Calu3 (cell line): Measurements from ENCODE around the gene RTN4R. TPM values are rescaled to one million over a fixed set of nuclear protein-coding genes. Genes with fewer than 3 reads are reported as not detected.

Source experiments
- BruUV-seq: library from RNA; stranded (reverse); fragments of 400-500 nt; replicated peaks from 2 replicates; lab custom pipeline; 2021; lab: Mats Ljungman, UMichigan
- CTCF ChIA-PET: fragments of 300-600 bp; sonication (Branson Sonifier 250); formaldehyde crosslinking; loops from one replicate; lab custom pipeline; 2022; ENCODE audit warnings: antibody characterized with exemption; lab: Charles Lee
- DNase-seq: peaks from one replicate; pipeline ENCODE4 v3.0.0; 2022
- H3K27ac Mint-ChIP-seq: one replicate; pipeline ENCODE4 v1.8.0; 2022; ENCODE audit warnings: mixed read lengths; ENCODE audit not compliant: unreplicated experiment
- H3K27me3 Mint-ChIP-seq: one replicate; pipeline ENCODE4 v1.8.0; 2022; ENCODE audit warnings: mixed read lengths; ENCODE audit not compliant: unreplicated experiment
- H3K36me3 Mint-ChIP-seq: one replicate; pipeline ENCODE4 v1.8.0; 2022; ENCODE audit warnings: mild to moderate bottlenecking, moderate library complexity, mixed read lengths; ENCODE audit not compliant: insufficient read depth, unreplicated experiment
- H3K4me1 Mint-ChIP-seq: one replicate; pipeline ENCODE4 v1.8.0; 2022; ENCODE audit warnings: mild to moderate bottlenecking, low read depth, mixed read lengths; ENCODE audit not compliant: unreplicated experiment
- H3K4me3 Mint-ChIP-seq: one replicate; pipeline ENCODE4 v1.8.0; 2022; ENCODE audit warnings: mild to moderate bottlenecking, low read depth, moderate library complexity, mixed read lengths; ENCODE audit not compliant: unreplicated experiment
- H3K9me3 Mint-ChIP-seq: one replicate; pipeline ENCODE4 v1.8.0; 2022; ENCODE audit warnings: low read depth, mixed read lengths; ENCODE audit not compliant: unreplicated experiment
- CTCF ChIP-seq: fragments of 200-600 bp; IDR thresholded peaks from one replicate; pipeline ENCODE4 v1.8.0; 2022; ENCODE audit warnings: antibody characterized with exemption; ENCODE audit not compliant: unreplicated experiment
- intact Hi-C: fragments of 100-400 bp; cut with micrococcal nuclease; formaldehyde crosslinking; loops from one replicate; pipeline ENCODE4 v1.10.0; 2022; ENCODE audit not compliant: unreplicated experiment
- total RNA-seq: library from RNA; stranded (reverse); gene quantifications from 2 replicates; pipeline ENCODE4 v1.2.3, GENCODE V29; 2022

The RTN4R gene
- total RNA-seq, 1 experiment from 2014 or later: 4.1 TPM

GRCh38 chr22:20298803-20299745 is 31.0 kb upstream of the RTN4R start:
- H3K27me3 Mint-ChIP-seq: peaks cover 87% of the 10 kb centered on the region
- H3K9me3 Mint-ChIP-seq: no peaks in the 10 kb centered on the region

GRCh38 chr22:20298110-20298802 is 30.1 kb upstream of the RTN4R start:
- TF ChIP-seq CTCF: no peak
- H3K27me3 Mint-ChIP-seq: peaks cover 90% of the 10 kb centered on the region
- peaks cover 15% of the 10 kb centered on the region for H3K4me1 Mint-ChIP-seq
- intact Hi-C loops: no loop called here
- H3K9me3 Mint-ChIP-seq: no peaks in the 10 kb centered on the region
- no TSS peak for BruUV-seq
- DNase-seq: no peak
- CTCF ChIA-PET: interaction anchor here (0.5 kb wide), 1 partner anchor 237 kb away, joined by 3 read pairs; no protein-coding TSS in a partner anchor
- peak overlapping the region; percentile 83 for H3K4me3 Mint-ChIP-seq
- no peak overlapping the region for H3K27ac Mint-ChIP-seq
- peaks cover 26% of the 10 kb centered on the region for H3K36me3 Mint-ChIP-seq

More at GRCh38 chr22:20298803-20299745, 31.0 kb upstream of the RTN4R start:
- TF ChIP-seq CTCF: no peak
- CTCF ChIA-PET: no interaction called here
- peak overlapping the region; percentile 83 for H3K4me3 Mint-ChIP-seq
- H3K36me3 Mint-ChIP-seq: peaks cover 26% of the 10 kb centered on the region
- peaks cover 15% of the 10 kb centered on the region for H3K4me1 Mint-ChIP-seq
- no TSS peak for BruUV-seq
- intact Hi-C loops: no loop called here
- peak; percentile 79 for DNase-seq
- H3K27ac Mint-ChIP-seq: no peak overlapping the region

- Mint-ChIP-seq H3K27me3 (peaks cover 90% of the 10 kb centered on the region), H3K27ac (no peak overlapping the region), H3K4me1 (peaks cover 15% of the 10 kb centered on the region), H3K9me3 (no peaks in the 10 kb centered on the region), H3K4me3 (peak overlapping the region; percentile 83), H3K36me3 (peaks cover 28% of the 10 kb centered on the region)
- no peak for DNase-seq
- no peak for TF ChIP-seq CTCF
- intact Hi-C loops: no loop called here
- BruUV-seq: no TSS peak
- CTCF ChIA-PET: no interaction called here
Observed at GRCh38 chr22:20297414-20298109, 29.4 kb upstream of the RTN4R start.

GRCh38 chr22:20296598-20296997 is 28.5 kb upstream of the RTN4R start:
- no peak for DNase-seq
- H3K27me3 Mint-ChIP-seq: peaks cover 90% of the 10 kb centered on the region
- no peak for TF ChIP-seq CTCF
- H3K4me1 Mint-ChIP-seq: peaks cover 15% of the 10 kb centered on the region
- no peaks in the 10 kb centered on the region for H3K9me3 Mint-ChIP-seq
- peaks cover 25% of the 10 kb centered on the region for H3K36me3 Mint-ChIP-seq
- CTCF ChIA-PET: no interaction called here
- H3K27ac Mint-ChIP-seq: no peak overlapping the region
- BruUV-seq: no TSS peak
- intact Hi-C loops: no loop called here
- no peak overlapping the region for H3K4me3 Mint-ChIP-seq
